GM12892 (cell line): ENCODE measurements around the gene ZNF423.
A peak's percentile ranks its signal among the peaks of the same experiment; 100 is the strongest.

Source experiments
- DNase-seq: peaks from one replicate; pipeline ENCODE4 v3.0.0; 2011; ENCODE audit not compliant: insufficient read length
- FAIRE-seq: peaks from 2 replicates; lab custom pipeline; 2011; peaks lifted over from hg19 to GRCh38; lab: Jason Lieb, UNC
- POLR2A ChIP-seq: IDR thresholded peaks from 2 replicates; pipeline ENCODE4 v1.6.1; 2011; ENCODE audit warnings: low read depth, low read length, control low read depth
- POLR2AphosphoS5 ChIP-seq: IDR thresholded peaks from 2 replicates; pipeline ENCODE4 v1.6.1; 2011; ENCODE audit warnings: low read depth, low read length, control low read depth
- TAF1 ChIP-seq: IDR thresholded peaks from 2 replicates; pipeline ENCODE4 v1.6.1; 2011; ENCODE audit warnings: low read depth, mild to moderate bottlenecking, control low read depth, low read length, borderline replicate concordance

Gene ZNF423

GRCh38 chr16:49482690-49483089, 373.2 kb downstream of the ZNF423 start:
- FAIRE-seq (no peak), DNase-seq (no peak)
- TF ChIP-seq TAF1 (no peak), POLR2A (no peak), POLR2AphosphoS5 (no peak)

- no peak for DNase-seq
- no peak for TF ChIP-seq POLR2A
- no peak for TF ChIP-seq TAF1
- no peak for TF ChIP-seq POLR2AphosphoS5
- no peak for FAIRE-seq
Observed at GRCh38 chr16:49478616-49479015, 377.3 kb downstream of the ZNF423 start.

- FAIRE-seq, result peak; percentile 40
- TF ChIP-seq POLR2A, result no peak
- TF ChIP-seq TAF1, result no peak
- no peak for TF ChIP-seq POLR2AphosphoS5
- DNase-seq, result no peak
Observed at GRCh38 chr16:49478107-49478506, 377.8 kb downstream of the ZNF423 start.

DNA sequence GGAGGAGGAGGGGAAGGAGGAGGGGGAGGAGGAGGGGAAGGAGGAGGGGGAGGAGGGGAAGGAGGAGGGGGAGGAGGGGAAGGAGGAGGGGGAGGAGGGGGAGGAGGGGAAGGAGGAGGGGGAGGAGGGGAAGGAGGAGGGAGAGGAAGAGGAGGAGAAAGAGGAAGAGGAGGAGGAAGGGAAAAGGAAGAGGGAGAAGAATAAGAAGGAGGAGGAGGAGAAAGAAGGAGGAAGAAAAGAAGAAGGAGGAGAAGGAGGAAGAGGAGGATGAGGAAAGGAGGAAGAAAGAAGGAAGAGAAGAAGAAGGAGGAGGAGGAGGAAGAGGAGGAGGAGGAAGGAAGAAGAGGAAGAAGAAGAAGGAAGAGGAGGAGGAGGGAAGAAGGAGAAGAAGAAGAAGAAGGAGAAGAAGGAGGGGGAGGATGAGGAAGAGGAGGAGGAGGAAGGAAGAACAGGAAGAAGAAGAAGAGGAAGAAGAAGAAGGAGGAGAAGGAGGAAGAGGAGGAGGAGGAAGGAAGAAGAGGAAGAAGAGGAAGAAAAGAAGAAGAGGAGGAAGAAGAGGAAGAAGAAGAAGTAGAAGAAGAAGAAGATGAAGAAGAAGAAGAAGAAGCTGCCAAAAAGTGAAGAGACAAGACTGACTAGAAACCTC, 378.5 kb downstream of the ZNF423 start:
- DNase-seq (no peak), FAIRE-seq (no peak)
- no peak for TF ChIP-seq POLR2A
- TF ChIP-seq POLR2AphosphoS5, result no peak
- no peak for TF ChIP-seq TAF1

GRCh38 chr16:49474741-49475140, 381.2 kb downstream of the ZNF423 start:
- TF ChIP-seq POLR2AphosphoS5, result no peak
- TF ChIP-seq POLR2A, result no peak
- TF ChIP-seq TAF1, result no peak
- DNase-seq, result no peak
- no peak for FAIRE-seq

DNA sequence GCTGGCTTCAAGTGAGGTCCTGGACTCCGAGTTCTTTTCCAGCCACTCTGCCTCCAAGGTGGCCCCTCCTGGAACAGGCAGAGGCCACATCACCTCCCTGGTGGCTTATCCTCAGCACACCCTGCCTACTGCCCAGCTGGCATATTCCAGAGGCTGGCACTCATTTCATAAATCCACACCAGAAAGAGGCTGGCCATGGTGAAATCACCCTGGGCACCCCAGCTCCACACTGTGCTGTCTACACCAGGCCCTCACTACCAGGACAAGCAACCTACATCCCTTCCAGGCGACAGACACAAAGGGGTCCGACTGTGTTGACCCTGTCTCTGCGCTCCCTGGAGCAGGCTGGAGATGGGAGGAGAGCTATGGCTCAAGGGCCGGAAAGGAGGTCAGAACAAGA, 382.1 kb downstream of the ZNF423 start:
- TF ChIP-seq POLR2A (no peak), TAF1 (no peak), POLR2AphosphoS5 (no peak)
- FAIRE-seq (no peak), DNase-seq (no peak)

DNA sequence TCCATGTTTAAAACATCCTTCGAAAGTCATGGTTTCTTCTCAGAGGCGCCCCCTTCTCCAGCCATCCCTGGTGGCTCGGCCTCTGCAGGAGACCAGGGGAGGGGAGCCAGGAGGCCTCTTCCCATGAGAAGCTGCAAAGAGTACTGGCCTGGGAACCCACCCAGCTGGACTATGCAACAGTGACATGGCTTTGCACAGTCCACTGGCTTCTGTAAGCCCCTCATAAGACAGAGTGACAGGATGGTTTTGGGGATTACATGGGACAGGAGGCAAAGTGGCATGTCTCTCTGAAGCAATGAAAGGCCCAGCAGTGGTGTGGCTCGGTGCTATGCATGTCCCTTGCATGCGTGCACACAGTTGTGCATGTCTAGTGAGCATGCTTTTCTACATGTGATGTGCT, 382.8 kb downstream of the ZNF423 start:
- no peak for FAIRE-seq
- no peak for TF ChIP-seq TAF1
- TF ChIP-seq POLR2A, result no peak
- TF ChIP-seq POLR2AphosphoS5, result no peak
- no peak for DNase-seq

DNA sequence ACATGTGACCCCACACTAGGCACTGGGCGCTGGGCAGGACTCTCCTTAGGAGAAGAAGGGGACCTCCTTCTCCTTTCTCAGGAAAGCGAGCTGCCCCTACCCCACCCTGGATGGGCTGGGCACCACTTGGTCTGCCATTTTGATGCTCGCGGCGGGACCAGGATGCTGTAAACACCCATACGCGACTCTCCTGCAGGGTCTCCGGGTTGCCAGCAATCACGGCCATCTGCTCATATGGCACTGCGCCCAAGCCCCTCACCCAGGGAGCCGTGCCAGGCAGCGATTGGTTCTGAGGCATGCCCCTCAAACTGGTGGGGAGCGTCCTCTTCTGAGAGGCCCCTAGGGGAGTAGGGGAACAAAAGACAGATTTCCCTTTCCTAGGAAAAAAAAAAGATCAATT, 383.3 kb downstream of the ZNF423 start:
- FAIRE-seq (no peak), DNase-seq (no peak)
- no peak for TF ChIP-seq TAF1
- TF ChIP-seq POLR2A, result no peak
- no peak for TF ChIP-seq POLR2AphosphoS5

DNA sequence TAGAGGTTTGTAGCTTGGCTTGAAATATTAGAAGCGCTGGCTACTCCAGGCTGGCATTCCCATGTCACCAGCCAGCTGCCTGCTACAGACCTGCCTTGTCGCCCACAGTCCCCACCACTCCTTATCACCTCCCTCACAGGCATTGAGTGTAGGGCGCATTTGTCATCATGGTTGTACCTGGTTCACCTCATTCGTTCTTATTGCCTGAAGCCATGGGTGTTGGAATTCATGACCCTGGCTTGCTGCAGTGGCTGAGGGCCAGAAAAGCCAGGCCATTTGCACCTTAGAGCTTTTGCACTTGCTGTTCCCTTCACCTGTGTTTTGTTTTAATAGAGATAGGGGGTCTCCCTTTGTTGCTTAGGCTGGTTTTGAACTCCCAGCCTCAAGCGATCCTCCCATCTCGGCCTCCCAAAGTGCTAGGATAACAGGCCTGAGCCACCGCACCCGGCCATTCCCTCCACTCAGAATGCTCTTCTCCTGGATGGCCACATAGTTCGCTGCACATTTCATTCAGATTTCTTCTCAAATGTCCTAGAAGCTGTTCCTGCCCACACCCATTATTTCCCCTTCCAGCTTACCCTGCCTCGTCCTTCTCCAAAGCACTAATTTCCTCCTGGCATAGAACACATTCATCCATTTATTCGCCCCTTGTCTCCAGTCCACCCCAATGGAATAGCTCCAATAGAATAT, 384.7 kb downstream of the ZNF423 start:
- no peak for FAIRE-seq

DNA sequence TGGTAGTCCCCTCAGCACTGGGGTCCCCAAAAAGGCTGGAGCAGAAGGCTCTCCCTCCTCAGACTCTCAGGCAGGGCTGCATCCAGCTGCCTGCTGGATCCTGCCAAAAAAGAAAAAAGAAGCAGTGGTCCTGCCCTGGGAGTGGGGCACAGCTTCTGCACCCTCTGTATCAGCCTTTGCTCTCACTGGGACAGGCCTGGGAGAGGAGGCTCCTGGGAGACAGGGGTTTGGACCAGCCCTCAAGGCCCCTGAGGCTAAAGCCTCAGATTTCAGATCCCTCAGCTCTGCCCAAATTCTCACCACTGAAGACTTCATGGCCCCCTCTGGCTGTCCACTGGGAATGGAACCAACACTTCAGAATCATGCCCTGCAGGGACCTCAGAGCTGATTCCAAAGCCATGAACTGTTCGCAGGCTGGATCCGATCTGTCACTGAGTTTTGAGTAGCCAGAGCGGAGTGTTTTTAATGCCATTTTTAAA, 385.4 kb downstream of the ZNF423 start:
- TF ChIP-seq POLR2AphosphoS5 (no peak), TAF1 (no peak), POLR2A (no peak)
- DNase-seq, result no peak
- FAIRE-seq, result no peak

More for the DNA sequence above, 384.7 kb downstream of the ZNF423 start:
- DNase-seq, result no peak
- TF ChIP-seq POLR2AphosphoS5, result no peak
- no peak for TF ChIP-seq TAF1
- no peak for TF ChIP-seq POLR2A

- FAIRE-seq (no peak), DNase-seq (no peak)
- TF ChIP-seq POLR2AphosphoS5, result no peak
- TF ChIP-seq POLR2A, result no peak
- no peak for TF ChIP-seq TAF1
Observed at GRCh38 chr16:49469930-49470451, 385.9 kb downstream of the ZNF423 start.
